ENCODE measurements around the gene EIF1AD.

The EIF1AD gene

GRCh38 chr11:65977621-65978390, 24.2 kb downstream of the EIF1AD start:
- intact Hi-C loops (cut with DNase I; ENCODE audit: low total_unique reads) = no loop called here
- H3K27me3 ChIP-seq = no peaks in the 10 kb centered on the region
- no peak for DNase-seq
- H3K4me1 ChIP-seq = no peaks in the 10 kb centered on the region
- no peak for TF ChIP-seq CTCF (IDR thresholded peaks at IDR 0.05)
- no peak overlapping the region for H3K27ac ChIP-seq
- H3K9me3 ChIP-seq = no peaks in the 10 kb centered on the region
- H3K4me3 ChIP-seq = no peak overlapping the region
- H3K36me3 ChIP-seq = peaks cover 29 to 71% (median 46%) of the 10 kb centered on the region in 3 donors

DNA sequence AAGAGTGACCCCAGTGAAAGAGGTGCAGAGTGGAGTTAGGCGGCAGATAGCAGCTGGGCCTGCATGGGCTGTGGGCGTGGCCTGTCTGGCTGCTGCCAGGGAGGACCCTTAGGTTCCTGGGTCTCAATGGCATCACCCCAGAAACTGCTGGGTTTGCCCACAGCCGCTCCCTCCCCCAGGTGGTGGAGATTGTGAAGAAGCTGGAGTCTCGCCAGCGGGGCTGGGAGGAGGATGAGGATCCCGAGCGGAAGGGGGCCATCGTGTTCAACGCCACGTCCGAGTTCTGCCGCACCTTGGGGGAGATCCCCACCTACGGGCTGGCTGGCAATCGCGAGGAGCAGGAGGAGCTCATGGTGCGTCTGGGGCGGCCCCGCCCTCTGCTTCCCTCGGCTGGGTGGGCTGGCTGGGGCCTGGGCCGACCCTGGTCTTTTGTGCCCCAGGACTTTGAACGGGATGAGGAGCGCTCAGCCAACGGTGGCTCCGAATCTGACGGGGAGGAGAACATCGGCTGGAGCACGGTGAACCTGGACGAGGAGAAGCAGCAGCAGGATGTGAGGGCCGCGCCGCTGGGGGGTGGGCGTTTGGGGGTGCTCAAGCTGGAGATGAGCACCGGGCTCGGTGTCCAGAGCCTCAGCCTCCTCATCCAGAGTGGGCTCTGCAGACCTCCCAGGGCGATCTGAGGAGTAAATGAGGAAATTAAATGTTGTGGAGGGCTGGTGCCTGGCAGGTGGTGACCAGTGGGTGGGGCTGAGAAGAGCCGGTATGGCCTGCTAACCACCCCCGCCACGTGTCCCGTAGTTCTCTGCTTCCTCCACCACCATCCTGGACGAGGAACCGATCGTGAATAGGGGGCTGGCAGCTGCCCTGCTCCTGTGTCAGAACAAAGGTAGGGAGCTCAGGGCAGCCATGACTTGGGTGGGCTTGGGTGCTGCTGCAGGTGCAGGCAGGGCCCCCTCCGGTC, 25.5 kb downstream of the EIF1AD start:
- H3K9me3 ChIP-seq = no peaks in the 10 kb centered on the region
- no peaks in the 10 kb centered on the region for H3K27me3 ChIP-seq
- intact Hi-C loops (cut with DNase I; ENCODE audit: low total_unique reads) = no loop called here
- no peaks in the 10 kb centered on the region for H3K4me1 ChIP-seq
- no peak for TF ChIP-seq CTCF (IDR thresholded peaks at IDR 0.05)
- no peak for DNase-seq
- peaks cover 29 to 84% (median 46%) of the 10 kb centered on the region in 3 donors for H3K36me3 ChIP-seq
- H3K4me3 ChIP-seq = no peak overlapping the region
- no peak overlapping the region for H3K27ac ChIP-seq

DNA sequence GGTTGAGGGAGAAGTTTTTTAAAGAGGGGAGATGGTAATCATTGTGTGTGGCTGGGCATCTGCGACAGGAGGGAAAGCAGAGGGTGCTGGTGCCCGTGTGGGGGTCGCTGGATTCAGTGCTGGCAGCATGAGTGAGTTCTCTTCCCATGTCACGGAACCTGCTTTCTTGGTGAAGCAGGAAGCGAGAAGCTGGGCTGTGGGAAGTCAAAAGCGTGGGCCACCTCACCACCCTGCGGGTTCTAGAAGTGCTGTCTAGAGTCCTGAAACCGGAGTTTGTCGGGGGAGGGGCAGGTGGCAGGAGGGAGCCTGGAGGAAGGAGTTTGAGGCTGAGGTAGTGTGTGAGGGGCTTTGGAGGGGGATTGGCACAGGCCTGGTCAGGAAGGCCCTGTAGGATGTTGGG, 26.2 kb downstream of the EIF1AD start:
- Histone ChIP-seq H3K27ac (no peak overlapping the region), H3K4me3 (no peak overlapping the region), H3K4me1 (no peaks in the 10 kb centered on the region), H3K27me3 (no peaks in the 10 kb centered on the region), H3K36me3 (peaks cover 29 to 84% (median 46%) of the 10 kb centered on the region in 3 donors), H3K9me3 (no peaks in the 10 kb centered on the region)
- no peak for TF ChIP-seq CTCF (IDR thresholded peaks at IDR 0.05)
- no peak for DNase-seq
- intact Hi-C loops (cut with DNase I; ENCODE audit: low total_unique reads) = no loop called here

GRCh38 chr11:65973439-65974110, 28.4 kb downstream of the EIF1AD start:
- H3K27me3 ChIP-seq = no peaks in the 10 kb centered on the region
- no peaks in the 10 kb centered on the region for H3K9me3 ChIP-seq
- no peak for DNase-seq
- H3K4me1 ChIP-seq = no peaks in the 10 kb centered on the region
- H3K4me3 ChIP-seq = no peak overlapping the region
- no peak for TF ChIP-seq CTCF (IDR thresholded peaks at IDR 0.05)
- H3K27ac ChIP-seq = no peak overlapping the region
- peaks cover 38 to 87% (median 56%) of the 10 kb centered on the region in 3 donors for H3K36me3 ChIP-seq
- intact Hi-C loops (cut with DNase I; ENCODE audit: low total_unique reads) = no loop called here

GRCh38 chr11:65972116-65972515, 29.8 kb downstream of the EIF1AD start:
- intact Hi-C loops (cut with DNase I; ENCODE audit: low total_unique reads) = no loop called here
- no peaks in the 10 kb centered on the region for H3K4me1 ChIP-seq
- H3K36me3 ChIP-seq = peaks cover 36 to 87% (median 56%) of the 10 kb centered on the region in 3 donors
- no peaks in the 10 kb centered on the region for H3K9me3 ChIP-seq
- no peak overlapping the region for H3K27ac ChIP-seq
- no peaks in the 10 kb centered on the region for H3K27me3 ChIP-seq
- TF ChIP-seq CTCF (IDR thresholded peaks at IDR 0.05) = no peak
- H3K4me3 ChIP-seq = no peak overlapping the region
- DNase-seq = no peak

Data from tibial artery (tissue), 4 donors.